IMR-90 (cell line): Measurements from ENCODE around the gene CINP. TPM values are rescaled to one million over a fixed set of nuclear protein-coding genes. Genes with fewer than 3 reads are reported as not detected.

Experiments
- ATAC-seq: fragments of 200-7000 bp; cut with Tn5 transposase; 2 replicates; pipeline ENCODE4 v1.9.1; 2020; ENCODE audit warnings: low read depth, mild to moderate bottlenecking, moderate library complexity
- BruUV-seq: library from RNA; stranded (reverse); fragments of 400-500 nt; replicated peaks from 2 replicates; lab custom pipeline; 2021; lab: Mats Ljungman, UMichigan
- CTCF ChIA-PET: fragments of 300-600 bp; formaldehyde crosslinking; extraction: SDS; loops from one replicate; lab custom pipeline; 2021; ENCODE audit warnings: antibody characterized with exemption; lab: Yijun Ruan, JAX
- POLR2A ChIA-PET: fragments of 300-600 bp; sonication (Branson Sonifier 250); formaldehyde crosslinking; loops from one replicate; lab custom pipeline; 2022; ENCODE audit warnings: antibody characterized with exemption; ENCODE audit not compliant: unreplicated experiment; lab: Charles Lee
- DNase-seq: peaks from one replicate; pipeline ENCODE4 v3.0.0; 2013
- H2AFZ ChIP-seq: replicated peaks from 2 replicates; pipeline ENCODE3; 2013; ENCODE audit warnings: low read length, mild to moderate bottlenecking; ENCODE audit not compliant: poor library complexity
- H2AK5ac ChIP-seq: 2 replicates; pipeline ENCODE4 v1.6.1; 2013; ENCODE audit warnings: low read depth, low read length, inconsistent platforms
- H2AK9ac ChIP-seq: replicated peaks from 2 replicates; pipeline ENCODE3; 2013; ENCODE audit warnings: mild to moderate bottlenecking, low read depth, low read length, moderate library complexity; ENCODE audit not compliant: poor library complexity
- H2BK120ac ChIP-seq: 2 replicates; pipeline ENCODE4 v1.6.1; 2013; ENCODE audit warnings: low read depth, low read length, inconsistent platforms
- H2BK15ac ChIP-seq: 3 replicates; pipeline ENCODE4 v1.6.1; 2013; ENCODE audit warnings: low read depth, low read length, inconsistent platforms
- H2BK20ac ChIP-seq: 2 replicates; pipeline ENCODE4 v1.6.1; 2013; ENCODE audit warnings: low read depth, mild to moderate bottlenecking, inconsistent platforms, low read length, moderate library complexity
- H2BK5ac ChIP-seq: 2 replicates; pipeline ENCODE4 v1.6.1; 2013; ENCODE audit warnings: mild to moderate bottlenecking, low read depth, low read length, inconsistent platforms; ENCODE audit not compliant: poor library complexity, severe bottlenecking
- H3K14ac ChIP-seq: replicated peaks from 2 replicates; pipeline ENCODE4 v1.6.1; 2013; ENCODE audit warnings: low read depth, low read length, inconsistent platforms
- H3K18ac ChIP-seq: 2 replicates; pipeline ENCODE4 v1.6.1; 2013; ENCODE audit warnings: low read depth, low read length, control low read depth
- H3K23ac ChIP-seq: 2 replicates; pipeline ENCODE4 v1.6.1; 2013; ENCODE audit warnings: low read depth, low read length, inconsistent platforms
- H3K27ac ChIP-seq: 2 replicates; pipeline ENCODE4 v1.5.1; 2013; ENCODE audit warnings: mild to moderate bottlenecking, control low read depth, low read length; ENCODE audit not compliant: insufficient read depth
- H3K27me3 ChIP-seq: 2 replicates; pipeline ENCODE4 v1.6.1; 2013; ENCODE audit warnings: low read length; ENCODE audit not compliant: control insufficient read depth, insufficient read depth
- H3K36me3 ChIP-seq: 2 replicates; pipeline ENCODE4 v1.6.1; 2013; ENCODE audit warnings: low read length, mixed read lengths; ENCODE audit not compliant: control insufficient read depth, insufficient read depth
- H3K4ac ChIP-seq: 2 replicates; pipeline ENCODE4 v1.6.1; 2013; ENCODE audit warnings: low read depth, low read length, inconsistent platforms
- H3K4me1 ChIP-seq: 2 replicates; pipeline ENCODE4 v1.6.1; 2013; ENCODE audit warnings: low read length, mixed read lengths; ENCODE audit not compliant: control insufficient read depth, insufficient read depth
- H3K4me2 ChIP-seq: 2 replicates; pipeline ENCODE4 v1.6.1; 2013; ENCODE audit warnings: low read depth, mild to moderate bottlenecking, control low read depth, low read length, moderate library complexity
- H3K4me3 ChIP-seq: 2 replicates; pipeline ENCODE4 v1.5.1; 2013; ENCODE audit warnings: low read depth, mild to moderate bottlenecking, control low read depth, low read length, moderate library complexity; ENCODE audit not compliant: insufficient read depth
- H3K56ac ChIP-seq: 2 replicates; pipeline ENCODE4 v1.6.1; 2013; ENCODE audit warnings: low read length, inconsistent platforms; ENCODE audit not compliant: insufficient read depth; ENCODE audit errors: extremely low read depth
- H3K79me1 ChIP-seq, 2 experiments: 2 replicates each; pipeline ENCODE4 v1.6.1; 2013; ENCODE audit warnings: low read length in 2 of 2, inconsistent platforms in 1 of 2, low read depth in 1 of 2
- H3K9ac ChIP-seq: 2 replicates; pipeline ENCODE4 v1.6.1; 2013; ENCODE audit warnings: low read depth, low read length, control low read depth
- H3K9me1 ChIP-seq: 2 replicates; pipeline ENCODE4 v1.6.1; 2013; ENCODE audit warnings: low read length, inconsistent platforms; ENCODE audit not compliant: insufficient read depth
- H3K9me3 ChIP-seq: 2 replicates; pipeline ENCODE4 v1.6.1; 2013; ENCODE audit warnings: low read length; ENCODE audit not compliant: control insufficient read depth, insufficient read depth
- H4K20me1 ChIP-seq: 2 replicates; pipeline ENCODE4 v1.6.1; 2013; ENCODE audit warnings: low read length, inconsistent platforms; ENCODE audit not compliant: insufficient read depth
- H4K5ac ChIP-seq: 2 replicates; pipeline ENCODE4 v1.6.1; 2013; ENCODE audit warnings: mild to moderate bottlenecking, low read depth, low read length, control low read depth
- H4K8ac ChIP-seq, 2 experiments: 2 replicates each; pipeline ENCODE4 v1.6.1; 2013; ENCODE audit warnings: low read depth in 2 of 2, low read length in 2 of 2, control low read depth in 1 of 2, inconsistent platforms in 1 of 2
- H4K91ac ChIP-seq: 2 replicates; pipeline ENCODE4 v1.6.1; 2013; ENCODE audit warnings: low read depth, low read length, inconsistent platforms; ENCODE audit not compliant: insufficient read depth
- FOS ChIP-seq: fragments of 150-350 bp; IDR thresholded peaks from 2 replicates; pipeline ENCODE4 v1.6.1; 2016; ENCODE audit warnings: low read depth, low read length
- MAZ ChIP-seq: IDR thresholded peaks from 2 replicates; pipeline ENCODE4 v1.6.1; 2012; ENCODE audit warnings: low read depth, mild to moderate bottlenecking, low read length, improper control_type of control experiment, moderate library complexity, borderline replicate concordance
- RCOR1 ChIP-seq: IDR thresholded peaks from 2 replicates; pipeline ENCODE4 v1.6.1; 2012; ENCODE audit warnings: mild to moderate bottlenecking, low read length, improper control_type of control experiment; ENCODE audit not compliant: insufficient replicate concordance
- WGBS, 2 experiments: methylation state at CpG; one replicate each; pipeline versions ENCODE4 v1.1.5 to v1.1.7; 2013; ENCODE audit warnings: missing lambda C conversion rate in 2 of 2; ENCODE audit not compliant: insufficient read length in 1 of 2; ENCODE audit errors: extremely low coverage in 2 of 2; 5-methylcytosine and 5-hydroxymethylcytosine counted together
- dilution Hi-C: fragments of 300-500 bp; cut with HindIII; formaldehyde crosslinking; loops from one replicate; pipeline ENCODE4 v1.14.3; 2018; ENCODE audit warnings: low sequenced_read_pairs; ENCODE audit not compliant: unreplicated experiment
- in situ Hi-C: fragments of 300-500 bp; cut with MboI; formaldehyde crosslinking; loops from 3 replicates; pipeline ENCODE4 v1.14.3; 2019; ENCODE audit warnings: low sequenced_read_pairs, inconsistent platforms, mixed read lengths
- intact Hi-C: fragments of 100-400 bp; cut with micrococcal nuclease; formaldehyde crosslinking; loops from 2 replicates; pipeline ENCODE4 v1.10.0; 2022
- polyA plus RNA-seq, 3 experiments: library from polyadenylated mRNA; depleted of rRNA; stranded (reverse); fragments of >200 nt; gene quantifications; 2 replicates each; pipeline ENCODE4 v1.2.3, GENCODE V29; 2012; ENCODE audit warnings: low replicate concordance in 1 of 3
- total RNA-seq: library from RNA; depleted of rRNA; stranded (reverse); fragments of >200 nt; gene quantifications from 2 replicates; pipeline ENCODE4 v1.2.3, GENCODE V29; 2012

CINP gene
- total and polyA plus RNA-seq, 2 of the 4 experiments (the other 2 are of a cell fraction) = 41.9 to 56.4 TPM

DNA sequence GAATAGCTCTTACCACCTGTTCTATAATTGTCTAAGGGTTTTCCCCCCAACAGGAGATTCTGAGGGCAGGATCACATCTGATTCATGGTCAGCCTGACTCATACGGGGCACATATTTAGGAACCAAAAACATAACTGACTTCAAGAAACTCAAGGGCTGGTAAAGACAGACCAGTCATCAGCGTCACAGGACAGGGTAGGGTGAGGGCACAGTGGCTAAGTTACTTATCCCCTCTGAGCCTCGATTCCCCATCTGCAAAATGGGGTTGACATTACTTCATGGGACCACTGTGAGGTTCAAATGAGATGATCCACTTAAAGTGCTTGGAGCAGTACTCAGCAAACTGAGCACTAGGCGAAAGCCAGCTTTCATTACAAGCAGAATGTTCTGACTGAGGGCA is 606 bp downstream of the CINP start:
- H2AFZ ChIP-seq = peak overlapping the region; percentile 96
- H4K8ac ChIP-seq = peak overlapping the region; percentile 89 to 92
- peak overlapping the region; percentile 100 for H3K4me2 ChIP-seq
- ChIA-PET POLR2A (interaction anchor here (0.6 kb wide), 1 partner anchor 11 kb away, joined by 3 read pairs; no protein-coding TSS in a partner anchor), CTCF (no interaction called here)
- intact Hi-C loops = no loop called here
- no peak overlapping the region for H2BK120ac ChIP-seq
- peak overlapping the region; percentile 89 for H3K23ac ChIP-seq
- H3K79me1 ChIP-seq = peaks cover 54 to 66% of the 10 kb centered on the region in 2 experiments
- no TSS peak for BruUV-seq
- H2BK15ac ChIP-seq = peak overlapping the region; percentile 26; the same call in 1 of the 3 replicates
- peak overlapping the region; percentile 90 for H3K4me3 ChIP-seq
- H3K9ac ChIP-seq = peak overlapping the region; percentile 86
- H3K27me3 ChIP-seq = no peaks in the 10 kb centered on the region
- H3K9me1 ChIP-seq = peaks cover 15% of the 10 kb centered on the region
- no peaks in the 10 kb centered on the region for H3K9me3 ChIP-seq
- H3K56ac ChIP-seq = peak overlapping the region; percentile 87
- peaks cover 10% of the 10 kb centered on the region; the same call in 1 of the 2 replicates for H4K20me1 ChIP-seq
- H2BK20ac ChIP-seq = no peak overlapping the region
- H2AK9ac ChIP-seq = peak overlapping the region; percentile 94
- peak overlapping the region; percentile 81 for H3K27ac ChIP-seq
- H3K36me3 ChIP-seq = peaks cover 7% of the 10 kb centered on the region
- dilution Hi-C loops = no loop called here
- H3K18ac ChIP-seq = peak overlapping the region; percentile 17; the same call in 1 of the 2 replicates
- peak; percentile 90 for TF ChIP-seq RCOR1
- peak; percentile 15; the same call in 1 of the 2 replicates for TF ChIP-seq FOS
- no peak for TF ChIP-seq MAZ
- peaks cover 7% of the 10 kb centered on the region for H3K4me1 ChIP-seq
- peak overlapping the region; percentile 46; the same call in 1 of the 2 replicates for H4K91ac ChIP-seq
- ATAC-seq = no peak; the same call in 1 of the 2 replicates
- H3K14ac ChIP-seq = peak overlapping the region; percentile 98
- peak overlapping the region; percentile 79 for H4K5ac ChIP-seq
- peak overlapping the region; percentile 89 for H2AK5ac ChIP-seq
- 56% methylated on average over 2 of the region's 4 CpGs; no CpG with 5 or more reads in 1 of the 2 experiments for WGBS, 2 experiments
- peak overlapping the region; percentile 84; the same call in 1 of the 2 replicates for H3K4ac ChIP-seq
- peak; percentile 57 for DNase-seq
- peak overlapping the region; percentile 84 for H2BK5ac ChIP-seq
- in situ Hi-C loops = no loop called here
